ENCODE data around the gene SLC38A9.

DNA sequence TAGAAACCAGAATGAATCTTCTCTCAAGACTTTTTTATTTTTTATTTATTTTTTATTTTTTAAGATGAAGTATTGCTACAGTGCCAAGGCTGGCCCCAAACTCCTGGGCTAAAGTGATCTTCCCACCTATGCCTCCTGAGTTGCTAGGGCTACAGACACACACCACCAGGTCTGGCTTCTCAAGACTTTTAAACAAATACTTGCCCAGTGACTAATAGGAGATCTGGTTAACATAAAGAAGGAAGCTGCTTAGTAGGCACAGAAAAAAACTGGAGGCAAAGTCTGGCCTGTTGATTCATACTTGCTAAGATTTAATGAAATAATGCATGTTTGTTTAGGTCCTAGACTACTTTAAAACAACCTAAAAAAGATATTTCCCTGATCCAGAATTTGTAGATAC is 43.8 kb downstream of the SLC38A9 start:
- no peak for TF ChIP-seq EZH2phosphoT487 (IDR thresholded peaks at IDR 0.05; ENCODE audit: insufficient read depth, low read depth)
- no peak for TF ChIP-seq EZH2 (IDR thresholded peaks at IDR 0.05; ENCODE audit: insufficient read depth, poor library complexity, severe bottlenecking)

All from GM23248 (cell line).